ENCODE data around the gene SPOP.
"Not testable (repeated sequence)": the region's sequence is repeated elsewhere in the genome, so short reads cannot be mapped to it uniquely, and the experiment has no call there.

The SPOP gene

GRCh38 chr17:49550764-49551163 lies 127.1 kb downstream of the SPOP start:
- not testable (repeated sequence) for DNase-seq (ENCODE audit: low read depth in 2 of 2)

DNA sequence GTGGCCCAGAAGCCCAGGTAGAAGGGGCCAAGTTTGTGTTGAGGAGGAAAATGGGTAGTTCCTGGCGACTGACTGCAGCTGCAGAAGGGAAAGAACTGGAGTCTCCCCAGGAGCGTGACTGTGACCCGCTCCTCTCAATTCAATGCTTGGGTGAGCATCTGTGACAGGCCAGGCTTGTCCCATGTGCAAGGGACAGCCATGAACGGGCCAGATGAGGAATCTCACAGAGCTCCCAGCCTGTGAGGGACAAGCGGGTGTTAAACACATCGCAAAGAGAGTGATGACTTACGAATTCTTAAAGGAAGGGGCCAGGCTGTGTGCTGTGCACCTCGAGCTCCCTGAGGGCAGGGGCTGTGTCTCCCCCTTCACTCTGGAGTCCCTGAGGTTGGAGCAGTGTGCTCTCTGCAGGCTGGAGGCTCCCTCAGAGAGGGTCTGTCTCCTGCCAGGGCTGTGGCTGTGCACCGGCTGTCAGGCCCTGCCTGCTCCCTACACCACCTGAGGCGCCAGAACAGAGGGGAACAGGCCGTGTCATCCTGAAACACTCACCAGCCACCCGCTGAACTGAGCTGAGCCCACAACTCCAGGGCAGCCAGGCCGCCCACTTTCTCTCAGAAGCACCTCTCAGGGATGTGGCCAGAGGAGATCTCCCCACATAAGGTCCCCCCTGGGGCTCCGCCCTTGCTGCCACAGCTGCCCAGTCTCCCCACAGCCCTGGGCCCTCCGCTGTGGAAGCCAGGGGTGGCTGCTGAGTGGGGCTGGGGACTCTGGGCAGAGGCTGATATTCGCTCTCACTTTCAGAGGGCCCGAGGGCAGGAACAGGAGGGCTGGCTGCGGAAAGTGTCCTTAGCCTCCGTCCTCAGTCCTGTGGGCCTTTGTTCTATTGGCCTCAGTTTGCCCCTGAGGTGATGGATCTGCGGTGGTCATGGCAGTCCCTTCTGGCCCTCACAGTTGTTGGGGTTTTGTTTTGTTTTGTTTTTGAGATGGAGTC lies 127.9 kb downstream of the SPOP start:
- no peak for DNase-seq (ENCODE audit: low read depth in 2 of 2)

DNA sequence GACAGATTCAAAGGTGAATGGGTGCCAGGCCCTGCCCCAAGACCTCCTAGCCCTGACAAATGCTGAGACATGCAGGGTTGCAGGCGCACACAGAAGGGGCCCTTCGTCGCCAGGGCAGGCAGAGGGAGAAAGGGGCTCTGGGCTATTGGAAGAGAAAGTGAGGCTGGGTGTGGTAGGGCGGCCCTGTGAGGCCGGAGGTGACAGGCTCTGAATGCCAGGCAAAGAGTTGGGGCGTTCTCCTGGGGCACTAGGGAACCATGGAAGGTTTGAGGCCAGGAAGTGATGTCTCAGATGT lies 128.6 kb downstream of the SPOP start:
- DNase-seq (ENCODE audit: low read depth in 2 of 2) = no peak
